Myocyte (in vitro differentiated cells): ENCODE data around the gene GID8. TPM values are rescaled to one million over a fixed set of nuclear protein-coding genes. Genes with fewer than 3 reads are reported as not detected.
A peak's percentile ranks its signal among the peaks of the same experiment; 100 is the strongest.

Source experiments
- DNase-seq: peaks from one replicate; pipeline ENCODE4 v3.0.0-alpha.2; 2012; ENCODE audit warnings: low read depth
- polyA plus RNA-seq: library from polyadenylated mRNA; unstranded; fragments of >200 nt; gene quantifications from one replicate; pipeline ENCODE4 v1.2.1, GENCODE V29; 2012; ENCODE audit warnings: missing spikeins
- total RNA-seq: library from RNA; depleted of rRNA; stranded (reverse); fragments of >200 nt; gene quantifications from 2 replicates; pipeline ENCODE4 v1.2.3, GENCODE V29; 2014

The GID8 gene
- 27.9 and 28.8 TPM in 2 replicates for total RNA-seq
- polyA plus RNA-seq = 29.8 TPM

GRCh38 chr20:62938105-62938888 is at the start of gene GID8:
Gene GID8, plus strand, starts transcription at chr20:62938147. Its CDS starts 3,356 bp downstream, at chr20:62941503.
- DNase-seq = peak; percentile 57

GRCh38 chr20:62888406-62888805 is 49.5 kb upstream of the GID8 start:
- no peak for DNase-seq

- no peak for DNase-seq
These were observed 49.0 kb upstream of the GID8 start for GRCh38 chr20:62888910-62889309.

DNA sequence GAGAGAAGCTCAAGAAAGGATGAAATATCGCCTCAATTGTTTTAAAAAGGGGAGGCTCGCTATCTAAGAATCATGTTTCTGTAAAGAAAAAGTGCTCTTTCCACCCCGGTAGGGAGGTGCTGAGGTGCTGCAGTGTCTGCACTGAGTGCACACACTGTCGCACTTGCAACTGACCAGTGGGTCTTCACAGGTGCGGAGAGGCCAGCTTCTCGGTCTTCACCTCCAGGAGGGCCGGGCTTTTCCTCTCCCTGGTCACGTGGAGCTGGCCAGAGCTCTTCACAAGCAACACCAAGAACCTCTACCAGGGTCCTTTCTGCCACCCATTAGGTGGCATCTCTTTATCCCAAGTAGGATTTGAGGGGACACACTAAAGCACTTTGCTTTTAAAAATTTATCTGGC is 48.5 kb upstream of the GID8 start:
- DNase-seq = no peak

- no peak for DNase-seq
These were observed 48.1 kb upstream of the GID8 start for GRCh38 chr20:62889871-62890270.

GRCh38 chr20:62890444-62890843 is 47.5 kb upstream of the GID8 start:
- DNase-seq = no peak

DNA sequence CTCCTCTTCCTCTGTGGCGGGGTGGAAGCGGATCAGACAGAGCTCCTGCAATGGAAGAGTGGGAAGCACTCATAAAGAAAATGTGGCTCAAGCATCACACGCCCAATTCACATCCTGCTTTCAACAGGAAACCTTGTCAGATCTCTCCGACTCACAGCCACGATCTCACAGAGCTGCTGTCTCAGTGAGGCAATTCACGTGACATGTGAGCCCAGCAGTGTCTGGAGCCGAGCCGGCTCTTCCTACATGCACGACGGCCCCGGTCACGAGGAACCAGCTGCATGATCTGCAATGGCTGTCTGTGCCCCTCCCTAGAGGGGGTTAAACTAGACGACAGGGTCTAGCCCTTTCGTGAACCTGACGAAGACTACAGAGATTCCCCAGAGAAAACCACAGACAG is 46.8 kb upstream of the GID8 start:
- DNase-seq = no peak

DNA sequence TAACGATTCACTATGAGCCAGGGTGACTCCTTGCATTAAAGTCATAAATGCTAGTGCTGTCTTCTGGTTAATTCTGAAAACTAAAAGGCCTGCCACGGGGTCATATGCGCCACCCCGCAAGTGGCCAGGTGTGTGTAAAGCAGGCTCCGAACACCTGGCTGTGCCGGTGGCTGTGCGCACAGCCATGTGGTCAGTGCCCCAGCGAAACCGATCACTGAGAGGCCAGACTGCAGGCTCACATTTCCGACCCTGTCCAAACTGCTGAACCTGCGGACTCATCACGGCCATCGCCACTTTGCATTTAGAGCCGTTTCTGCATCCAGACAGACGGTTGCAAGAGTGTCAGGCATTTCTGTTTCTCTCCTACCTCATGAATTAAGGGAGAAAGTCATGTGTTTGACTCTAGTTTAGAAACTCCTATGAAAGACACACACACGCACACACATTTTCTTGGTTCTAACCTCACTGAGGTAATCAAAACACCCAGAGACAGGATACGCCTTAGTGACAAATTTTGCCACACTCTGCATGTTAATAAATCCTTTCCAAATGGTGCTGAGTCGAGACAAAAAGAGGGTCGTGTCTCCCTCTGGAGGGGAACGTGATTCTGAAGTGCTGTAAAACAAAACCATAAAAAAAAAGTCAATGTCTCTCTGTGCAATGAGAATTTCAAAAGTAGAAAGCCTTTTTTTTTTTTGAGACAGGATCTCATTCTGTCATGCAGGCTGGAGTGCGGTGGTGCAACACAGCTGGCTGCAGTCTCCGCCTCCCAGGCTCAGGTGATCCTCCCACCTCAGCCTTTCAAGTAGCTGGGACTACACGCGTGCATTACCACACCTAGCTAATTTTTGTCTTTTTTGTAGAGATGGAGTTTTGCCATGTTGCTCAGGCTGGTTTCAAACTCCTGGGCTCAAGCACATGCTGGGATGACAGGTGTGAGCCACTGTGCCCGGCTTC is 45.3 kb upstream of the GID8 start:
- no peak for DNase-seq

GRCh38 chr20:62893700-62894099 is 44.2 kb upstream of the GID8 start:
- DNase-seq = no peak

- no peak for DNase-seq
These were observed 43.7 kb upstream of the GID8 start for GRCh38 chr20:62894261-62894660.

GRCh38 chr20:62895539-62895938 is 42.4 kb upstream of the GID8 start:
- no peak for DNase-seq

DNA sequence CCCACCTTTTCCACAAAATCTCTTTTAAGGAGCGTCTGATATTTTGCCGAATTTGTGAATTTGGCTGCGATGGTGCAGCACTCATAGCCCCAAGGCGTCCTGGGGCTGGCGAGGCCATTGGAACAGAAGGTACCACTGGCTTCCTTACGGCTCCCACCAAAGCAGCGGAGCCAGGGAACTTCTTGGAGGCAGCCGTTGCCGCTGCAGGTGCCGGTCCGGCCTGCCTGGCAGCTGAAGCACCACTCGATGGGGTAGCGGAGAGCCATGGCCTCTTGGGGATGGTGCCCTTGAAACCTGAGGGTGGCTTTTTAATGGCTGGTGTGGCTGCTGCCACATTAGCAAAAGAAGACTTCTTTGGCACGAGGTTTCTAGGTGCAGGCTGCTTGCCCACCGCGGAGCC is 41.4 kb upstream of the GID8 start:
- no peak for DNase-seq

DNA sequence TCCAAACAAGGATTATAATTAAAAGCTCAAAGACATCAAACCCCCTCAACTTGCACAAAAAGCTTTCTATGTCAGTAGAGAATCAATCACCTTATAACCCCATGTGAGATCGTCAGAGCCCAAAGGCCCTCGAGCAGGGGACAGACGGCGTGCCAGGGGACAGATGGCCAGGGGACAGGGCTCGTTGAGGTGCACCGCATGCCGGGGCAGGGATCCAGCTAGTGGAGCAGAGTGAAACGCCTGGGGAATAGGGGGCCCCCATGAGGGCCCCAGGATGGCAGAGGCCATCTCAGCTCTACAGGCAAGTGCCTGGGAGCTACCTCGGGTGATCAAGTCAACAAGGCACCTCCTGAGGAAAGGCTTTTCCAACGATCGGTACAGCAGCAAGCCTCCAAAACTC is 40.3 kb upstream of the GID8 start:
- no peak for DNase-seq

DNA sequence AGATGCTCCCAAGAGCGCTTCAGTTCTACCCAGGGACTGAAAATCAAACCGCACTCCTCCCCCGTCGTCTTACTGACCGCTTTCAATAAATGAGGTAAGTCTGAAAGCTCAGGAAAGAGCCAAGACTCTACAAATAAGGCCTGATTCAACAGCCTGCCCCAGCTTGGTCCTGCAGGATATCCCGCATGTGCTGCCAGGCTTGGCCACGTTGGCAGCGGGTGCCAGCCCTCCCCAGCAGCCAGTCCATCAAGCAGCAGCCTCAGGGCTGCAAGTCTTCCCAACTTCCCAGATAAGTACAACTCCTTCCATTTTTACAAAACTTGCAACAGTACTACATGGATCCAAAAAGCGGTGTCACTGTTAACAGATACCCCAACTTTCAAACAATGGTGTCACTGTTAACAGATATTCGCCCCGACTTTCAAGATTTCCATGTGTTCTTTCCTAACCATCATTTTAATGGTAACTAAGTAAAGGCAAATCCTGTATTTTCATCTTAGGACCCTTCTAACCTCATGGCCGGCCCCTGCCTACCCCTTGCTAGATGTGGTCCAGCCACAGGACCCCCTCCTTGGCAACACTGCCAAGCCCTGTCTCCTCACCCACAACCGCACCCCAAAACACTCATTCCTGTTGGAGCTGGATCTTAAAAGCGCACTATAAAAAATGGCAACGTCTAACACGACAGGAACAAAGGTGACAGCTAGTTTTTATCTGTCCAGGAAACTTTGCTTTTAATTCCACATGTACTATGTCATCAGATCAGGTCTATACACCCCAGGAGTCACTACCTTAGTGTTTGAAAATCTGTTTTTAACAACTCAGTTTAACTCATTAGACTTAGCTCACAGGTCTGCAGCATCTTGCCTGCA is 39.6 kb upstream of the GID8 start:
- no peak for DNase-seq

DNA sequence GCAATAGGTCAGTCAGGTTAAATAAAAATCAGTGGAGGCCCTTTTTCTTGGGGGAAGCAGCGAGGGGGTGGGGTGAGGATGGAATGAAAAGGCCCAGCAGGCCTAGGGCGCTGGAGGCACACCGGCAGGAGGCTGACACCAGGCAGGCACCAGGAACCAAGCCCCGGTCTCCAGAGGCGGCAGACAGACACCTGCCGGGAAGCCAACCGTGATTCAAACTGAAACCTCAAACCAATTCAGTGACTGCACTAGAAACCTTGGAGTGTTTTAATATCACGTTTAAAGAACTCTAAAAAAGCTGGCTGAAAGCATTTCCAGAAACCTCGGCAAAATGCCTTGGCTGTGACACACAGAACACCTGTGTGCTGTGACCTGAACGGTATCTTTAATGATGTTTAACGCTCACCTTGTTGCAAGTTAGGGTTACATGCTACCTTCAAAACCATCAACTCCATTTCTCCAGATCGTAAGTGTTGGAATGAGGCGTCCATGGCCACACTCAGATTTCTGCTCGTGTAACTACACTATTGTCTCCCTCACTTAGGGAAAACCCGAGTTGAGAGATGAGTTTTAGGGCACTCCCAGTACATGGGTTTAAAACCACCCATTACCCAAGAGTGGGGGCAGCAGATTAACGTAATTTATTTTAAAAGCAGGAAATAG is 38.8 kb upstream of the GID8 start:
- no peak for DNase-seq

DNA sequence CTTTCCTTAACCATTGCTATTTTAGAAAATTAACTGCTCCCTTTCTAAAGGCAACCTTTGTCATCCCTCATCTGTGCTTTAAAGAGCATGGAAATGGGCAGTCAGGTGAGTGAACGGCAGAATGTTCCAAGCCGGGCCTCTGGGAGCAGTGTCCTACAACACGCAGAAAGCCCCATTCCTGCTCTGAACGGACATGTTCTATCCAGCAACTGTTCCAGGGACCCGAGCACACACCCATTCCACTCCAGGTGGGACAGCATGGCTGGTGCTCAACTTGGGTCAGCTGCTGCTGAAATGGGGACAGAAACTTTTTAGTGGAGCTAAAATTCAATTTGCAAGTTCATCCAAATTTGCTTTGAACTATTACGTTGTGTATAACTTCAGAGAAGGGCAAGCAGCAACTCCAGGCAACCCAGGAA is 38.3 kb upstream of the GID8 start:
- no peak for DNase-seq

DNA sequence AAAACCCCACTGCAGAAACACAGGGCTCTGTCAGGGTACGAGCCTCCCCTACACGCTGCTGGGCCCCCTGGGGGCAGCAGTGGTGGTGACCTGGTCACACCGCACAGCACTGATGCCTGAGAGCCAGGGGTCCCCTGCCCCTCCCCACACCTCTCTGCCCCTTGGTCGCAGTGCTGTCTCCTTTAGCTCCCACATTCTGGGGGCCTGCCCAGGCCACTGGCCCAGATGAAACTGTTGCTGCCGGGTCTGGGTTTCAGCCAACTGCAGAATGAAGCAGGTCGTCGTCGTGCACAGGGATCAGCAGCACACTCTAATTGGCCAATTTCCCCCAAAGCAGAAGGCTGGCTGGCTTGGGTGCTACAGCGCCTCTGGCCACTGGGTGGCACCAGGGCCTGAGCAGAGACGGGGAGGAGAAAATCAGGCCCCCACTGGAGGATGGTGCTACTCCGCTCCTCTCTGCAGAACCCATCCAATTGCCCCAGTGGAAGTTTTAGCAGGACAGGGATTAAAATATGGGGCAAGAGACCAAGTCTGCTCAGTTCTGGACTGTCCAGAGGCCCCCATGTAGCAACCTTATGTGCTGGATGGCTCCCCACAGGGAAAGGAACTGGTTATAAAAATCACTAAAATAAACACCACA is 37.8 kb upstream of the GID8 start:
- peak; percentile 57 for DNase-seq

- DNase-seq = no peak
These were observed 37.0 kb upstream of the GID8 start for GRCh38 chr20:62900692-62901584.

- no peak for DNase-seq
These were observed 36.1 kb upstream of the GID8 start for GRCh38 chr20:62901891-62902290.
